MCF 10A (cell line): ENCODE results near the gene WASF2. TPM values are rescaled to one million over a fixed set of nuclear protein-coding genes. Genes with fewer than 3 reads are reported as not detected.

ENCODE experiments used
- BruUV-seq: library from RNA; stranded (reverse); fragments of 400-500 nt; replicated peaks from 2 replicates; lab custom pipeline; 2021; lab: Mats Ljungman, UMichigan
- CTCF ChIA-PET: fragments of 300-600 bp; sonication (Branson Sonifier 250); formaldehyde crosslinking; extraction: SDS; loops from one replicate; lab custom pipeline; 2021; ENCODE audit warnings: antibody characterized with exemption, inconsistent platforms; lab: Yijun Ruan, JAX
- POLR2A ChIA-PET: fragments of 300-600, 350-650 bp; sonication (Branson Sonifier 250); formaldehyde crosslinking; extraction: SDS; loops from one replicate; lab custom pipeline; 2020; ENCODE audit warnings: antibody characterized with exemption, inconsistent platforms; lab: Yijun Ruan, JAX
- DNase-seq: peaks from one replicate; pipeline ENCODE4 v3.0.0-alpha.2; 2018; ENCODE audit not compliant: unreplicated experiment
- H3K27ac Mint-ChIP-seq: one replicate; pipeline ENCODE4 v1.8.0; 2022; ENCODE audit warnings: mild to moderate bottlenecking, low read depth, mixed read lengths; ENCODE audit not compliant: unreplicated experiment
- H3K27me3 Mint-ChIP-seq: one replicate; pipeline ENCODE4 v1.8.0; 2022; ENCODE audit warnings: mixed read lengths; ENCODE audit not compliant: insufficient read depth, unreplicated experiment
- H3K36me3 Mint-ChIP-seq: one replicate; pipeline ENCODE4 v1.8.0; 2022; ENCODE audit warnings: mild to moderate bottlenecking, moderate library complexity, mixed read lengths; ENCODE audit not compliant: insufficient read depth, unreplicated experiment
- H3K4me1 Mint-ChIP-seq: one replicate; pipeline ENCODE4 v1.8.0; 2022; ENCODE audit warnings: mixed read lengths; ENCODE audit not compliant: insufficient read depth, unreplicated experiment
- H3K4me3 Mint-ChIP-seq: one replicate; pipeline ENCODE4 v1.8.0; 2022; ENCODE audit warnings: mild to moderate bottlenecking, moderate library complexity, mixed read lengths; ENCODE audit not compliant: unreplicated experiment
- H3K9me3 Mint-ChIP-seq: one replicate; pipeline ENCODE4 v1.8.0; 2022; ENCODE audit warnings: mixed read lengths; ENCODE audit not compliant: unreplicated experiment
- intact Hi-C: fragments of 100-400 bp; cut with micrococcal nuclease; formaldehyde crosslinking; loops from 2 replicates; pipeline ENCODE4 v1.14.1; 2022
- total RNA-seq: library from RNA; stranded (reverse); gene quantifications from 2 replicates; pipeline ENCODE4 v1.2.3, GENCODE V29; 2022
- TF ChIP-seq, protein P1 (sequence below): fragments of 200-600 bp; IDR thresholded peaks from one replicate; pipeline ENCODE4 v1.8.0; 2022; ENCODE audit warnings: antibody characterized with exemption, mild to moderate bottlenecking; ENCODE audit not compliant: unreplicated experiment

WASF2 gene
- total RNA-seq, 1 experiment from 2014 or later = 131 TPM

DNA sequence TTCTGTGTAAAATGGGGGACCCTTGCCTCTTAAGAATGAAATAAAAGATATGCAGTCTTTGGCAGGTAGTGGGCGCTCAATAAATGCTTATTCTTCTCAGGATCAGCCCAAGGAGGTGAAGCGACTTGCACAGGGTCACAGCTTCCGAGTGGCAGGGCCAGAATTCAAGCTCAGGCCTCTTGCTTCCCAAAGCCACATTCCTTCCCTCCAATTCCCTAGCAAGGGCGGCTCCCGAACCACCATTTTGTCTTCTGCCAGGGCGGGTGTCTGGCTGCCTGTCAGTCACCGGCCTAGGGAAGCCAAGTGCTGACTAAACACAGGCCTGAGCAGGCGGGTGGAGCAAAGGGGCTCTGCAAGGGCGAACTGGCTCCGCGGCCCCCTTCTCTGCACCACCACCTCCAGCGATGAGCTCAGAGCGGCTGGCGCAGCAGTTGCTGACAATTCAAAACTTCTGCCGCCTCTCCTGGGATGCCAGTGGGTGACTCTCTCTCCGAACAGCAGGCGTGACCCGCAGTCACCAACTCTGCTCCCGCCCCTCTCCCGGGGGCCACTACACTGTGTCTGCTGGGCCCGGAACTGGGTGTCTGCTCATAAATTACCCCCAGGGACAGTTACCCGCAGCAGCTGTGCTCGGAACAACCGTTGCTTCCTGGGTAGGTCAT, 86.8 kb downstream of the WASF2 start:
- intact Hi-C loops = no loop called here

DNA sequence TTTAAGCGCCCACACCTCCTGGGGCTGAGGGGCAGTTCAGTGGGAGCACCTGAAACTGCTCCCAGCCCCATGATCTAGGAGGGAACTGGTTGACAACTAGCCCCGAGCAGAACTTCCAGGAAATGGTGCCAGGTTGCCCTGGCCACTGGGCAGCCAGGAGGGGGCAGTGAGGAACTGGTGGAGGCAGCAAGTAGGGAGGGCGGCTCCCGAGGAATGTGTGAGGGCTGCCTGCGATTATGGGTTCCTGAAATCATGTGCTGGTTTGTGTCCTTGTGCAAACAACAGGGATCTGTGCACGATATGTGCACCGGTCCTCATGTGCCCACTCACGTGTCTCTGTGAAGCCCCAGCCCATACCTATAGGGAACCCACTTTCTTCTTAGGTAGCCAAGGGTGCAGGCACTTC, 87.6 kb downstream of the WASF2 start:
- H3K4me3 Mint-ChIP-seq = no peak overlapping the region
- no peaks in the 10 kb centered on the region for H3K4me1 Mint-ChIP-seq
- TF ChIP-seq, protein P1, sequence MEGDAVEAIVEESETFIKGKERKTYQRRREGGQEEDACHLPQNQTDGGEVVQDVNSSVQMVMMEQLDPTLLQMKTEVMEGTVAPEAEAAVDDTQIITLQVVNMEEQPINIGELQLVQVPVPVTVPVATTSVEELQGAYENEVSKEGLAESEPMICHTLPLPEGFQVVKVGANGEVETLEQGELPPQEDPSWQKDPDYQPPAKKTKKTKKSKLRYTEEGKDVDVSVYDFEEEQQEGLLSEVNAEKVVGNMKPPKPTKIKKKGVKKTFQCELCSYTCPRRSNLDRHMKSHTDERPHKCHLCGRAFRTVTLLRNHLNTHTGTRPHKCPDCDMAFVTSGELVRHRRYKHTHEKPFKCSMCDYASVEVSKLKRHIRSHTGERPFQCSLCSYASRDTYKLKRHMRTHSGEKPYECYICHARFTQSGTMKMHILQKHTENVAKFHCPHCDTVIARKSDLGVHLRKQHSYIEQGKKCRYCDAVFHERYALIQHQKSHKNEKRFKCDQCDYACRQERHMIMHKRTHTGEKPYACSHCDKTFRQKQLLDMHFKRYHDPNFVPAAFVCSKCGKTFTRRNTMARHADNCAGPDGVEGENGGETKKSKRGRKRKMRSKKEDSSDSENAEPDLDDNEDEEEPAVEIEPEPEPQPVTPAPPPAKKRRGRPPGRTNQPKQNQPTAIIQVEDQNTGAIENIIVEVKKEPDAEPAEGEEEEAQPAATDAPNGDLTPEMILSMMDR = peak; percentile 35
- BruUV-seq = no TSS peak
- H3K27me3 Mint-ChIP-seq = no peaks in the 10 kb centered on the region
- H3K27ac Mint-ChIP-seq = no peak overlapping the region
- peak; percentile 57 for DNase-seq
- POLR2A ChIA-PET = interaction anchor here (0.8 to 1.2 kb wide), 3 partner anchors 9 to 202 kb away, joined by 3 to 4 read pairs (median 3); partner anchors contain the start of gene AHDC1
- no peaks in the 10 kb centered on the region for H3K9me3 Mint-ChIP-seq
- intact Hi-C loops = loop anchor here (1.0 kb wide), 1 partner anchor 204 kb away; no protein-coding TSS in a partner anchor
- H3K36me3 Mint-ChIP-seq = peaks cover 44% of the 10 kb centered on the region
- CTCF ChIA-PET = interaction anchor here (0.6 to 5.8 kb wide), 11 partner anchors 9 to 1317 kb away, joined by 3 to 52 read pairs (median 3); no protein-coding TSS in a partner anchor

More for the DNA sequence above, 86.8 kb downstream of the WASF2 start:
- H3K4me3 Mint-ChIP-seq = no peak overlapping the region
- POLR2A ChIA-PET = interaction anchor here (0.5 to 1.5 kb wide), 5 partner anchors 8 to 103 kb away, joined by 3 to 4 read pairs (median 3); partner anchors contain the start of gene CD164L2
- H3K4me1 Mint-ChIP-seq = peaks cover 2% of the 10 kb centered on the region
- TF ChIP-seq, protein P1 = no peak
- CTCF ChIA-PET = interaction anchor here (0.5 to 5.8 kb wide), 9 partner anchors 10 to 260 kb away, joined by 3 to 52 read pairs (median 4); partner anchors contain the start of gene AHDC1
- no TSS peak for BruUV-seq
- H3K9me3 Mint-ChIP-seq = no peaks in the 10 kb centered on the region
- no peak overlapping the region for H3K27ac Mint-ChIP-seq
- H3K36me3 Mint-ChIP-seq = peaks cover 53% of the 10 kb centered on the region
- DNase-seq = no peak
- H3K27me3 Mint-ChIP-seq = no peaks in the 10 kb centered on the region

DNA sequence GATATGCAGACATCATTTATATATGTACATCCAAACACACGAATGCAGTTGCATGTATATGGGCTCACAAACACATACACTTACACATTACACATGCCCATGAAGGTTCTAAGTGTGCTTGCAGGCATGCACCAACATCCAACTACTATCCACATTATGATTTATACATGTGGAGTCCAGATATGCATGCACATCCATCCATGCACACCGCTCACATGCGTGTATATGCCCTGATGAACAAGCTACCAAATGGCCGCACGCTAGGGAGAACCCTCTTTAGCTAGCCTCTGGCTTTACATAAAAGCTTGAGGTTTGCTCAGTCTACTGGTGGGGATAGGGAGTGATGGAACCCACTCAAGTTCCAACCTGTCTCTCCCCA, 89.0 kb downstream of the WASF2 start:
- TF ChIP-seq, protein P1 = no peak
- BruUV-seq = no TSS peak
- H3K27ac Mint-ChIP-seq = no peak overlapping the region
- H3K36me3 Mint-ChIP-seq = peaks cover 30% of the 10 kb centered on the region
- ChIA-PET CTCF (interaction anchor here (0.6 to 5.8 kb wide), 6 partner anchors 13 to 206 kb away, joined by 3 to 52 read pairs (median 6); no protein-coding TSS in a partner anchor), POLR2A (interaction anchor here (0.5 to 1.1 kb wide), 3 partner anchors 11 to 362 kb away, joined by 3 to 4 read pairs (median 3); no protein-coding TSS in a partner anchor)
- no peaks in the 10 kb centered on the region for H3K9me3 Mint-ChIP-seq
- intact Hi-C loops = no loop called here
- no peaks in the 10 kb centered on the region for H3K27me3 Mint-ChIP-seq
- H3K4me3 Mint-ChIP-seq = no peak overlapping the region
- no peaks in the 10 kb centered on the region for H3K4me1 Mint-ChIP-seq
- DNase-seq = no peak
